GM21390 (cell line): ENCODE data around the gene LRRC3B.

Experiments
- ATAC-seq: cut with Tn5 transposase; IDR thresholded peaks from one replicate; pipeline ENCODE4 v1.9.1; 2021; ENCODE audit not compliant: unreplicated experiment

Gene LRRC3B

GRCh38 chr3:26704736-26705135 is 82.2 kb downstream of the LRRC3B start:
- no peak for ATAC-seq

- no peak for ATAC-seq
Measured at GRCh38 chr3:26708501-26708900, 85.9 kb downstream of the LRRC3B start.

GRCh38 chr3:26712211-26713026 is 89.8 kb downstream of the LRRC3B start:
- ATAC-seq = peak; percentile 90

- ATAC-seq = no peak
Measured at GRCh38 chr3:26713091-26713490, 90.5 kb downstream of the LRRC3B start.

GRCh38 chr3:26714485-26714884 is 91.9 kb downstream of the LRRC3B start:
- no peak for ATAC-seq

GRCh38 chr3:26715431-26715830 is 92.9 kb downstream of the LRRC3B start:
- no peak for ATAC-seq

GRCh38 chr3:26718315-26718714 is 95.7 kb downstream of the LRRC3B start:
- ATAC-seq = no peak

GRCh38 chr3:26719134-26719533 is 96.6 kb downstream of the LRRC3B start:
- no peak for ATAC-seq

- ATAC-seq = no peak
Measured at GRCh38 chr3:26721047-26721446, 98.5 kb downstream of the LRRC3B start.

- ATAC-seq = no peak
Measured at GRCh38 chr3:26731843-26732242, 109.3 kb downstream of the LRRC3B start.

- ATAC-seq = no peak
Measured at GRCh38 chr3:26750263-26750662, 127.7 kb downstream of the LRRC3B start.

- ATAC-seq = no peak
Measured at GRCh38 chr3:26752466-26752865, 129.9 kb downstream of the LRRC3B start.

- no peak for ATAC-seq
Measured at GRCh38 chr3:26753095-26753494, 130.5 kb downstream of the LRRC3B start.

GRCh38 chr3:26757978-26758377 is 135.4 kb downstream of the LRRC3B start:
- no peak for ATAC-seq
